Left lobe of liver (tissue), 2 donors: ENCODE measurements around the gene JAGN1. TPM values are rescaled to one million over a fixed set of nuclear protein-coding genes. Genes with fewer than 3 reads are reported as not detected.
"Not testable (repeated sequence)": the region's sequence is repeated elsewhere in the genome, so short reads cannot be mapped to it uniquely, and the experiment has no call there.

ENCODE experiments used
- ATAC-seq: fragments of 200-7000 bp; cut with Tn5 transposase; one replicate; pipeline ENCODE4 v1.9.1; 2020; ENCODE audit warnings: mild to moderate bottlenecking, moderate library complexity
- DNase-seq: peaks from one replicate; pipeline ENCODE4 v3.0.0-alpha.2; 2020; ENCODE audit warnings: low spot score
- total RNA-seq: library from RNA; stranded (reverse); gene quantifications from one replicate; pipeline ENCODE4 v1.2.1, GENCODE V29; 2021
- donor health status: DM: no; HTN: no; CAD: no; lungs with moderate emphysema.
- donor health status: DM: no; HTN: yes; CAD: no.

Gene JAGN1
- total RNA-seq, 1 donor from 2014 or later = 21.4 TPM

- ATAC-seq = peak; percentile 47
Observed at GRCh38 chr3:9915254-9916141, 25.1 kb downstream of the JAGN1 start.

GRCh38 chr3:9916346-9916733 lies 25.9 kb downstream of the JAGN1 start:
- no peak for ATAC-seq

More at GRCh38 chr3:9915254-9916141, 25.1 kb downstream of the JAGN1 start:
- DNase-seq = peak; percentile 71

GRCh38 chr3:9916734-9917680 lies 26.6 kb downstream of the JAGN1 start, which contains the start of gene IL17RC:
Gene IL17RC (plus strand): TSS chr3:9917098. CDS start chr3:9917316, 218 bp downstream.
- ATAC-seq = peak; percentile 70

More at GRCh38 chr3:9916346-9916733, 25.9 kb downstream of the JAGN1 start:
- no peak for DNase-seq

GRCh38 chr3:9917820-9918219 lies 27.4 kb downstream of the JAGN1 start:
- ATAC-seq = peak; percentile 17
- DNase-seq = peak; percentile 63

More at GRCh38 chr3:9916734-9917680, 26.6 kb downstream of the JAGN1 start, which contains the start of gene IL17RC:
- DNase-seq = peak; percentile 93

- no peak for DNase-seq
- ATAC-seq = no peak
Observed at GRCh38 chr3:9918261-9919038, 28.0 kb downstream of the JAGN1 start.

- no peak for DNase-seq
- no peak for ATAC-seq
Observed at GRCh38 chr3:9928158-9928557, 37.7 kb downstream of the JAGN1 start.

- ATAC-seq = no peak
Observed at GRCh38 chr3:9930804-9931418, 40.5 kb downstream of the JAGN1 start.

GRCh38 chr3:9932535-9932842 lies 42.1 kb downstream of the JAGN1 start:
- ATAC-seq = no peak
- DNase-seq = no peak

More at GRCh38 chr3:9930804-9931418, 40.5 kb downstream of the JAGN1 start:
- DNase-seq = no peak

GRCh38 chr3:9932843-9933560 lies 42.6 kb downstream of the JAGN1 start:
- peak; percentile 77 for ATAC-seq
- peak; percentile 81 for DNase-seq

GRCh38 chr3:9933561-9934234 lies 43.3 kb downstream of the JAGN1 start, which contains the start of gene CRELD1:
Gene CRELD1 (plus strand): TSS chr3:9933834. CDS start chr3:9934439, 605 bp downstream.
- DNase-seq = peak; percentile 98
- peak; percentile 89 for ATAC-seq

GRCh38 chr3:9934235-9934621 lies 43.8 kb downstream of the JAGN1 start:
- no peak for DNase-seq

GRCh38 chr3:9934993-9935392 lies 44.6 kb downstream of the JAGN1 start:
- ATAC-seq = no peak
- DNase-seq = no peak

More at GRCh38 chr3:9934235-9934621, 43.8 kb downstream of the JAGN1 start:
- no peak for ATAC-seq

GRCh38 chr3:9935966-9936510 lies 45.6 kb downstream of the JAGN1 start:
- ATAC-seq (no peak), DNase-seq (no peak)

- ATAC-seq (no peak), DNase-seq (no peak)
Observed at GRCh38 chr3:9937486-9938238, 47.3 kb downstream of the JAGN1 start.

GRCh38 chr3:9938966-9939365 lies 48.6 kb downstream of the JAGN1 start:
- no peak for DNase-seq
- ATAC-seq = no peak

- ATAC-seq, DNase-seq: not testable (repeated sequence)
Observed at GRCh38 chr3:9939906-9940305, 49.5 kb downstream of the JAGN1 start.

GRCh38 chr3:9940746-9941145 lies 50.3 kb downstream of the JAGN1 start:
- DNase-seq (no peak), ATAC-seq (no peak)

GRCh38 chr3:9942164-9942563 lies 51.8 kb downstream of the JAGN1 start:
- no peak for DNase-seq
- no peak for ATAC-seq
